ENCODE results near the gene GC. TPM values are rescaled to one million over a fixed set of nuclear protein-coding genes. Genes with fewer than 3 reads are reported as not detected.

The GC gene
- total RNA-seq, 1 donor from 2014 or later, result not detected

DNA sequence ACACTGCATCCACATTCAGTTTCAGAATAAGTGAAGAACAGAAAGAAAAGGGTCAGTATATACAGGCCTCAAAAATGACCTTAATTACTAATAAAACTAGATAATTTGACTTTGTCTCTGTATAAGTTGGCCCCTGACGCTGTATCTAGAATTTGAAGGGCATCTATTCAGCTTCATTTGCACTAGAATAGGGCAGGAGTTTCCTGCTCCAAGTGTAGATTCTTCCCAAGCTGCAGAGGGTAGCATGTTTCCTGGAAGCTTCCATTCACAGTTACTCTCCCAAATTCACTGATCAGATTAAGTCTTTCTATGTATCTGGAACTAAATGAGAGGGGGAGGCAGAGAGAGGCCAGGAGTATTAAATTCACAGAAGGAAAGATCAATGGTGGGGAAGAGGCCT, 90.9 kb downstream of the GC start:
- H3K27ac Mint-ChIP-seq, result no peak overlapping the region

DNA sequence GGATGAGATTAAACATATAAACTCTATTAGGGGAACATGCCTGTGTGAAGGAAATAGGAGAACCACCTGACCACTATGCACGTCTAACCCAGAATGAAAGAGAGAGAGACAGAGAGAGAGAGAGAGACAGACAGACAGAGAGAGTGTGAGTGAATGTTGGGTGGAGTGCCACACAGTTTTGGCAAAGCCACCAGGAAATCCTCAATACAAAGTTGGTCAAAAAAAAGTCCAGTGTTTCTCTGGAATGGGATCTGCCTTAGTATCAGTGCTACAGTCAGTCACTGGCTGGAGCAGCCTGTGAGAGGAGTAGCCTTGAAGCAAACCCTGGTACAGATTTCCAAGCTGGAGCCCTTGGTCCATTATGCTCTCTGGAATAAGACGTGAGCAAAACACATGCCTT, 91.7 kb downstream of the GC start:
- no peaks in the 10 kb centered on the region for H3K27me3 Mint-ChIP-seq (ENCODE audit: insufficient read depth)
- H3K4me3 Mint-ChIP-seq, result no peak overlapping the region
- H3K27ac Mint-ChIP-seq, result no peak overlapping the region
- intact Hi-C loops (cut with micrococcal nuclease), result no loop called here
- DNase-seq (ENCODE audit: low spot score), result no peak
- H3K36me3 Mint-ChIP-seq (ENCODE audit: low read depth), result no peaks in the 10 kb centered on the region
- no peaks in the 10 kb centered on the region for H3K9me3 Mint-ChIP-seq
- H3K4me1 Mint-ChIP-seq (ENCODE audit: low read depth), result no peaks in the 10 kb centered on the region

More for the DNA sequence above, 90.9 kb downstream of the GC start:
- no peak for DNase-seq (ENCODE audit: low spot score)
- Mint-ChIP-seq H3K9me3 (no peaks in the 10 kb centered on the region), H3K27me3 (ENCODE audit: insufficient read depth) (no peaks in the 10 kb centered on the region), H3K36me3 (ENCODE audit: low read depth) (no peaks in the 10 kb centered on the region), H3K4me1 (ENCODE audit: low read depth) (no peaks in the 10 kb centered on the region), H3K4me3 (no peak overlapping the region)
- intact Hi-C loops (cut with micrococcal nuclease), result no loop called here

Other genes with a start within 250 kb of the GC start
- not detected in 2 replicates for gene NPFFR2, start 247.9 kb upstream of the GC start, total RNA-seq

Data from activated T-helper 1 cell treated with anti-CD3 and anti-CD28 coated beads, Interleukin-12 subunit alpha, Interleukin-12 subunit beta, Interleukin-2, Interleukin-4 antibody, amounts not matched to agents 30 ng/mL and 10 ng/mL and 1 ng/mL, durations not matched to agents 14 hours and 24 hours and 36 hours (primary cell).